ENCODE measurements around the gene CA10.

CA10 gene

DNA sequence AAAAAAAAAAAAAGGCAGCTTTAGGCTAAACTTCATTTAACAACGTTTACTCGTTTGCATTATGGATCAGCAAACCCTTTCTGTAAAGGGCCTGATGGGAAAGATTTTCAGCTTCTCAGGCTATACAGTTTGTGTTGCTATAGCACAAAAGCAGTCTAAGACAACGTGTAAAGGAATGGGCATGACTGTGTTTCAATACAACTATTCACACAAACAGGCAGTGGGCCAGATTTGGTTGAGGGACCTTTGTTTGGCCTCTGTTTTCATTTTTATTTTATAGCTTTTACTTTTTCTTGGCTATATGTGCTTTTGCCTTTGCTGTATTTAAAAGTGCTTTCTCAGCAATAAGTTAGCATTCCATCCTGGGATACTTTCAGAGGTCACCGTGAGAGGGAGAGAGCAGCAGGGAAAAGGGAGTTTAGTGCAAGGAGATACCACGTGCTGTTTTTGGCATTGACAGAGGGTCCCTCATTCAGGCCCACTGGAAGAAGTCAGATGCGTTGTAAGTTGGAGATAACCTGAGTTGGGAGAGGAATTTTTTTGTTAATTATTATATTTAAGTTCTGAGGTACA is 562.6 kb downstream of the CA10 start:
- no peak for DNase-seq (ENCODE audit: low spot score)

DNA sequence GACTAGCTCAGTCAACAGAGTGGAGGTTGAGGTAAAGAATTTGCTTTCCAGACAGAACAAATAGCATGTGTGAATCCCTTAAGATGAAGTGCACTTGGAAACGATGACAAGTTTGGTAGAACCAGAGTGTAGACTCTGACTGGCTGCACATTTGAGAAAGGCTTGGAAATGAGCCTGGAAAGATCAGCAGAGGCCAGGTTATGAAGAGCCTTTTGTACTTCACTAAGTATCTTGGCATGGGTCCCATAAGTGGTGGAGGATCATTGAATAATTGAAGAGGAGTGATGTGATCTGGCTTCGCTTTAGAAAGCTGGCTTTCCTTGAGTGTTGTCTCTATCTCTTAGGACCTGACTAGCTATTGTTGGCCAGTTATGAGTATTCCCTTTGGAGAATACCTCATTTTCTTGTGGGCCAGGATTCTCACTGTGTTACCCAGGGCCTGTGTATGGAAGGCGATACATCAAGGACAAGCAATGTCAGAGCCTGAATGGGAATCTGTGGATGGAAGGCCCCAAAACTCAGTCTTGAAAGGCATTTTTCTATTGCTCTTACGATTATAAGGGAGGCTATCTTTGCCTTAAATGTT is 568.4 kb downstream of the CA10 start:
- no peak for DNase-seq (ENCODE audit: low spot score)

GRCh38 chr17:51588063-51588462 is 570.5 kb downstream of the CA10 start:
- no peak for DNase-seq (ENCODE audit: low spot score)

DNA sequence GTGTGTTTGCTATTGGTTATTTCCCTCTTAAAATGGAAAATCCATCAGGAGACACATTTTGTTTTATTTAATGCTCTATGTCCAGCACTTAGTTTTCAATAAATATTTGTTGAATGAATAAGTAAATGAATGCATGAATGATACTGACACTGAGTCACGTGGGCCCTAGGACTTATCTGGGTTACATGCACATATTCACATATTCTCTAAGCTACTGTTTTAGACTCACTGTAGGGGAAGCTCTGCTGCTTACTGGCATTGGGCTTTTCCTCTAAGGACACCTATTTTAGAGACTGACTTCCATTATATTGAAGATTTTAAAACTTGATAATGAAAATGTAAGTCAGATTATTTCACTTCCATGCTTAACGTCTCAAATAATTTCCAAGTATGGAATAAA is 571.0 kb downstream of the CA10 start:
- no peak for DNase-seq (ENCODE audit: low spot score)

- DNase-seq (ENCODE audit: low spot score) = peak; percentile 68
Measured at GRCh38 chr17:51585514-51586104, 572.9 kb downstream of the CA10 start.

DNA sequence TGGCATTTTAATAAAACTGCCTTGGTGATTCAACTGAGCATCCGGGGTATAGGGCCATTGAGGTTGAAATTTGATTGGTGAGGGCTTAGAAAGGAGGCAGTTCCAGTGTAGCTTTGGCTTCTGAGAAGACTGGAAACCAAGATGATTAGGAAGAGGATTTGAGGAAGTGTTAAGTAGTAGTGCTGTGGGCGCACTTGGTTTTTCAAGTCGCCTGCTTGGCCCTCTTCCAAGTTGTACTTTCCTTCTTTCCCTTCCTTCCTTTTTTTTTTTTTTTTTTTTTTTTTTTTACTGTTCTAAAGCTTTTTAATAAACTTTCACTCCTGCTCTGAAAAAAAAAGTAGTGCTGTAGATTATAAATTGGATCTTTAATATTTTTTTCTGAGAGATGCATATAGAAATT is 577.6 kb downstream of the CA10 start:
- DNase-seq (ENCODE audit: low spot score) = no peak

Measured in D341Med (cell line).